CD4-positive, alpha-beta T cell treated with Interleukin-12 subunit alpha and Interleukin-12 subunit beta, for 1 hour (primary cell): Measurements from ENCODE around the gene COL18A1.

Experiments used
- DNase-seq: peaks from one replicate; pipeline ENCODE4 v3.0.0-alpha.2; 2020

Gene COL18A1

GRCh38 chr21:45481977-45482898 lies 77.3 kb downstream of the COL18A1 start:
- DNase-seq, result no peak

- DNase-seq, result peak; percentile 47
Measured at GRCh38 chr21:45482899-45483821, 78.2 kb downstream of the COL18A1 start.

GRCh38 chr21:45484318-45484717 lies 79.4 kb downstream of the COL18A1 start:
- DNase-seq, result no peak

GRCh38 chr21:45485686-45486442 lies 80.9 kb downstream of the COL18A1 start:
- DNase-seq, result no peak

- no peak for DNase-seq
Measured at GRCh38 chr21:45486443-45487160, 81.6 kb downstream of the COL18A1 start.

- DNase-seq, result no peak
Measured at GRCh38 chr21:45487161-45487806, 82.3 kb downstream of the COL18A1 start.

- no peak for DNase-seq
Measured at GRCh38 chr21:45487891-45488600, 83.1 kb downstream of the COL18A1 start.

DNA sequence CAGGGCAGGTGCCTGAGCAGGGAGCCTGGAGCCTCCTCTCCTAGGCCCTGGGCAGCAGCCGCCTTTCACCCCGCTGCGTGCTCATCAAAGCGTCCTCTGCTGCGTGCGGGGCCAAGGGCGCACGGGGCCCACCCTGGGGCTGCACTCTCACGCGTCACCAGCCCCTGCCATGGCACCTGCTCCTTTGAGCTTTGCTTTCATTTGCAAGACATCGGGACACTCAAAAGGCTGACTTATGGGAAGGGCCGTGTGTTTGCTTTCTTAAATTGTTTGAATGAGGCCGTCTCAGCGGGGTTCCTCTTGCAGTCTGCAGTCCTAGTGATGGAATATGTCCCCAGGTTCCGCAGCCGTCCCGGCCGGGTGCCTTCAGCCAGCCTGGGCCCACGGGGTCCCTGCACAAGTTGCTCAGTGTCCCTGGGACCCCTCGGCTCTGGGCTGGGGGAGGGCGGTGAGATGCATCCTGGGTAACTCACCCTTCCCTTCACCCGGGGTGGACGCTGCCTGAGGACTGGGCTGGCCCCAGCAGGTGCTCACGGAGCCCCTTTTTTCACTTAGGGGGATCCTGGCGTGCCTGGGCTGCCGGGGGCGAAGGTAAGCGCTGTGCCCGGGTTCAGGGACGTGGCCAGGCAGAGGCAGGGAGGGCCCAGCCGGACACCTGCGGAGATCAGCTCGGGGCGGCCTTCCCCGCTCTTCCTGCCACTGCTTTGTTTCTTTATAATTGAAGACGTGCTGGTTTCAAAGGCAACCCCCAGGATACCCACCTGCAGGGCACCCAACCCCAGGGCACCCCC lies 84.2 kb downstream of the COL18A1 start:
- DNase-seq, result no peak

DNA sequence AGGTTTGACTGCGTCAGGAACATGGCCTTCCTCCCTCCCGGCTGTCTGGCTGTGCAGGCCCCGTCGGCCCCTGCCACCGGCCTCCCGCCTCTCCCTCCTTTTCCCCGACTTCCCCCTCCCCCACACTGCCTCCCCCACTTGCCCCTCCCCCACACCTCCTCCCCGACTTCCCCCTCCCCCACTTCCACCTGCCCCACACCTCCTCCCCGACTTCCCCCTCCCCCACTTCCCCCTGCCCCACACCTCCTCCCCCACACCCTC lies 84.7 kb downstream of the COL18A1 start:
- no peak for DNase-seq

GRCh38 chr21:45490049-45490731 lies 85.2 kb downstream of the COL18A1 start:
- DNase-seq, result no peak

- DNase-seq, result no peak
Measured at GRCh38 chr21:45491056-45491455, 86.1 kb downstream of the COL18A1 start.

DNA sequence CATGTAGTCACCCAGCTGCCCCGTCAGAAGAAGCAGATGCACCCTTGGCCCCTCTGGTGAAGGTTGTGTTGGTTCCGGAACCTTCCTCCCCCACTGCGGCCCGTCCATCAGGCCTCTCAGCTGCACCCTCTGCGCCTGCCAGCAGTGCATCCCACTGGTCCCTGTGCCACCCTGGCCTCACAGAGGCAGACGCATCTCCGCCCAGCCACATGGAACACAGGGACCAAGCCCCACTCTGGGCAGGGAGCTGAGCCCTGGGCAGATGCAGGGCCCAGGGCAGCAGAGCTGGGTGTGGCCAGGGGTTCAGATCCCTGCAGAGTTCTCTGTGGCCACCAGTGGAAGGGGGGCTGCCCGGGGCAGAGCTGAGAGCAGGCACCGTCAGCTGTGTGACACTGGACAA lies 86.7 kb downstream of the COL18A1 start:
- no peak for DNase-seq

- no peak for DNase-seq
Measured at GRCh38 chr21:45492765-45493164, 87.8 kb downstream of the COL18A1 start.

- DNase-seq, result no peak
Measured at GRCh38 chr21:45493401-45494001, 88.5 kb downstream of the COL18A1 start.

- no peak for DNase-seq
Measured at GRCh38 chr21:45494135-45494850, 89.3 kb downstream of the COL18A1 start.

- no peak for DNase-seq
Measured at GRCh38 chr21:45494851-45495680, 90.1 kb downstream of the COL18A1 start.

DNA sequence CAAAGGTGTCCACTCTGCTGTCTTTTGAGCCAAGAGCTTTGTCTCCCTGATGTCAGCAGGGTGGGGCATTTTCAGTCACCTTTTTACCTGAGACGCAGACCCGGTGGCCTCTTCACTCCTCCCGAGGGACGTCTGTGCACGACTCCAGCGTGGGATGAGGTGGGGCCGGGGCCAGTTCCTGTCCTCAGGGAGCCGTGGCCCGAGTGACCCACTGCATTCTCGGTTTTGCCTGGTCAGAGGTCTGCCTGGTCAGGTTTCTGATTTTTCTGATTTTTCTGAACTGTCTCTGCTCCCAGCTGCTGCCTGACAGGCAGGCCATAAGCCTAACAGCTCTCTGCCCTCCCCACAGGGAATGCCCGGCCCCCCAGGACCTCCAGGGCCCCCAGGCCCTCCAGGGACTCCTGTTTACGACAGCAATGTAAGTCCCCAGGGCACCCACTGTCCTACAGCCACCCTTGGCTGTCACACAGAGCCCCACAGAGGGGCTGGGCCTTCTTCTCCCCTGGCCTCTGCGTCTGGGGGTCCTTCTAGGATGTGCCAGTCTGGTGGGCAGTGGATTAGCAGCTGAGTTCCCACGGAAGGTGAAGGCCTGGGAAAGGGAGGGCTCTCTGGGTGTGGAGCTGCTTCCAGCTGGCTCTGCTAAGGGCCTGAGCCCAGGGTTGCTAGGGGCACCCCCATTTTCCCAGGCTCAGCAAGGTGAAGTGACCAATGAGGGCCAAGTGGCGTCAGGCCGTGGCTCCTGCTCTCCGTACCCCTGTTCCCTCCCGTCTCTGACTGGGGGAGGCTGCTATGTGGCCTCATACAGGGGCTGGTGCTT lies 91.4 kb downstream of the COL18A1 start:
- DNase-seq, result no peak
